ENCODE results near the gene RBMS2.

- TF ChIP-seq POLR2A (IDR thresholded peaks at IDR 0.05): no peak
- no peak for TF ChIP-seq CTCF (IDR thresholded peaks at IDR 0.05)
Measured at GRCh38 chr12:56479625-56480024, 42.0 kb upstream of the RBMS2 start.

Data from tibial nerve (tissue), 3 donors.